Measurements from ENCODE around the gene CDK4. TPM values are rescaled to one million over a fixed set of nuclear protein-coding genes. Genes with fewer than 3 reads are reported as not detected.

Gene CDK4
- total and polyA plus RNA-seq, 2 of the 4 experiments (the other 2 are of a cell fraction): 261 to 297 TPM

DNA sequence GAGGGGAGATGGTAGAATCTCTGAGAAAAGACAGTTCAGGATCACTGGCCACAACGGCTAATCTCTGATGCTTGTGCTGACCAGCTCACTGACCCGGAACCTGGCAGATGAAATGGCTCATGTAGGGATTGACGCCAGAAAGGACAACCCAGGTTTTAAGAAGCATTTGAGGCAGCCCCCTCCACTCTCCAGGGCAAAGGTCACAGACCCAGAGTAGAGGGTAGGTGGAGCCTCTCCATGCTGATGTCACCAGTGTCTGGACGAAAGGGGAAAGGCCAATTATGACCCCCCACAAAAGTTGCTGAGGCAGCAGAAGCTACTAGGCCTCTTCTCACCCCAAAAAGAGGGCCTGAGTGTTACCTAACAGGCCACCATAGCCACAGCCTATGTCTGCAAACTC lies 18.6 kb upstream of the CDK4 start:
- no peak for ATAC-seq (ENCODE audit: low read depth)
- intact Hi-C loops (cut with micrococcal nuclease) (no loop called here), dilution Hi-C loops (cut with HindIII; ENCODE audit: low sequenced_read_pairs, unreplicated experiment) (no loop called here), in situ Hi-C loops (cut with MboI; ENCODE audit: low sequenced_read_pairs) (no loop called here)
- H4K91ac ChIP-seq (ENCODE audit: insufficient read depth, low read depth, low read length): no peak overlapping the region
- WGBS, 2 experiments (ENCODE audit: extremely low coverage in 2 of 2, insufficient read length in 1 of 2): no CpG with 5 or more reads among the region's 4 CpGs
- H3K4me3 ChIP-seq (ENCODE audit: insufficient read depth, low read depth, low read length): no peak overlapping the region
- no peak for DNase-seq
- H3K36me3 ChIP-seq (ENCODE audit: control insufficient read depth, insufficient read depth, low read length): peaks cover 3% of the 10 kb centered on the region
- H3K9ac ChIP-seq (ENCODE audit: low read depth, low read length): no peak overlapping the region
- peaks cover 16 to 27% of the 10 kb centered on the region in 2 experiments; a peak in 3 of 4 replicates for H3K79me1 ChIP-seq (ENCODE audit: low read depth in 1 of 2, low read length in 2 of 2)
- H3K14ac ChIP-seq (replicated peaks; ENCODE audit: low read depth, low read length): no peak overlapping the region
- H3K56ac ChIP-seq (ENCODE audit: extremely low read depth, insufficient read depth, low read length): no peak overlapping the region
- peak overlapping the region in 1 of 2 experiments; percentile 77; a peak in 2 of 4 replicates for H4K8ac ChIP-seq (ENCODE audit: low read depth in 2 of 2, low read length in 2 of 2)
- no TSS peak for BruUV-seq (replicated peaks)
- peak overlapping the region; percentile 97 for H2AK9ac ChIP-seq (replicated peaks; ENCODE audit: low read depth, low read length, poor library complexity)
- peaks cover 10% of the 10 kb centered on the region; the same call in 1 of the 2 replicates for H3K4me1 ChIP-seq (ENCODE audit: control insufficient read depth, insufficient read depth, low read length)
- H3K4me2 ChIP-seq (ENCODE audit: low read depth, low read length): no peak overlapping the region
- H3K23ac ChIP-seq (ENCODE audit: low read depth, low read length): no peak overlapping the region
- peaks cover 9% of the 10 kb centered on the region for H3K9me1 ChIP-seq (ENCODE audit: insufficient read depth, low read length)
- H2BK20ac ChIP-seq (ENCODE audit: low read depth, low read length): no peak overlapping the region
- peak overlapping the region; percentile 8; the same call in 1 of the 2 replicates for H2AK5ac ChIP-seq (ENCODE audit: low read depth, low read length)
- H3K27me3 ChIP-seq (ENCODE audit: control insufficient read depth, insufficient read depth, low read length): peaks cover 14% of the 10 kb centered on the region
- ChIA-PET CTCF (no interaction called here), POLR2A (ENCODE audit: unreplicated experiment) (no interaction called here)
- H3K9me3 ChIP-seq (ENCODE audit: control insufficient read depth, insufficient read depth, low read length): no peaks in the 10 kb centered on the region
- no peak overlapping the region for H2BK5ac ChIP-seq (ENCODE audit: low read depth, low read length, poor library complexity, severe bottlenecking)
- no peak for TF ChIP-seq MXI1 (IDR thresholded peaks at IDR 0.05; ENCODE audit: borderline replicate concordance, low read depth, low read length)
- TF ChIP-seq FOS (IDR thresholded peaks at IDR 0.05; ENCODE audit: low read depth, low read length): no peak
- TF ChIP-seq BHLHE40 (IDR thresholded peaks at IDR 0.05; ENCODE audit: low read depth, low read length): no peak
- TF ChIP-seq, protein P1, sequence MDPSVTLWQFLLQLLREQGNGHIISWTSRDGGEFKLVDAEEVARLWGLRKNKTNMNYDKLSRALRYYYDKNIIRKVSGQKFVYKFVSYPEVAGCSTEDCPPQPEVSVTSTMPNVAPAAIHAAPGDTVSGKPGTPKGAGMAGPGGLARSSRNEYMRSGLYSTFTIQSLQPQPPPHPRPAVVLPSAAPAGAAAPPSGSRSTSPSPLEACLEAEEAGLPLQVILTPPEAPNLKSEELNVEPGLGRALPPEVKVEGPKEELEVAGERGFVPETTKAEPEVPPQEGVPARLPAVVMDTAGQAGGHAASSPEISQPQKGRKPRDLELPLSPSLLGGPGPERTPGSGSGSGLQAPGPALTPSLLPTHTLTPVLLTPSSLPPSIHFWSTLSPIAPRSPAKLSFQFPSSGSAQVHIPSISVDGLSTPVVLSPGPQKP (IDR thresholded peaks at IDR 0.05; ENCODE audit: borderline replicate concordance, low read depth, low read length): no peak
- no peak for TF ChIP-seq NFE2L2 (IDR thresholded peaks at IDR 0.05; ENCODE audit: low read depth, low read length)
- TF ChIP-seq MAFK (IDR thresholded peaks at IDR 0.05; ENCODE audit: low read depth, low read length): peak; percentile 73
- H2AFZ ChIP-seq (replicated peaks; ENCODE audit: low read length, poor library complexity): no peak overlapping the region
- no peak overlapping the region for H3K4ac ChIP-seq (ENCODE audit: low read depth, low read length)
- H3K18ac ChIP-seq (ENCODE audit: low read depth, low read length): no peak overlapping the region
- H4K5ac ChIP-seq (ENCODE audit: low read depth, low read length): no peak overlapping the region
- no peak overlapping the region for H2BK120ac ChIP-seq (ENCODE audit: low read depth, low read length)
- H4K20me1 ChIP-seq (ENCODE audit: insufficient read depth, low read length): no peaks in the 10 kb centered on the region
- H3K27ac ChIP-seq (ENCODE audit: insufficient read depth, low read length): no peak overlapping the region
- no peak overlapping the region for H2BK15ac ChIP-seq (ENCODE audit: low read depth, low read length)

Data from IMR-90 (cell line).